CD4-positive, alpha-beta T cell treated with Interferon gamma for 1 hour (primary cell): ENCODE data around the gene FBLN1.

Source experiments
- DNase-seq: peaks from one replicate; pipeline ENCODE4 v3.0.0-alpha.2; 2020

Gene FBLN1

DNA sequence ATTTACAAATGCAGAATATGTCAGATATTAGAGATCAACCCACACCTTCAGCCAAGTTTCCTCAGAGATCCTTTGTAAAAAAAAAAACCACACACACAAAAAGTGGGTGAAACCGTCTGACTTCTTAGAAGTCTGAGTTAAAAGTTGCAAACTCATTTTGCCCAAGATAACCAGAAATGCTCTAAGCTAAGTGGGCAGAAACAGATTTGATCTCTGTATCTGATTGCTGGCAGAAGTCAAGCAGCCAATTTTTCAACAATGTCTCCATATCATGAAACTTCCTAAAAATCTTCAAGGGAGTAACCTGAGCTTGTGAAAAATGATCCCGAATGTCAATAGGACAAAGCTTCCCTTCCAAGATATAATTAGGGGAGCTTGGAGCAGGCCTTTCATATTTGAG lies 140.3 kb downstream of the FBLN1 start:
- no peak for DNase-seq

DNA sequence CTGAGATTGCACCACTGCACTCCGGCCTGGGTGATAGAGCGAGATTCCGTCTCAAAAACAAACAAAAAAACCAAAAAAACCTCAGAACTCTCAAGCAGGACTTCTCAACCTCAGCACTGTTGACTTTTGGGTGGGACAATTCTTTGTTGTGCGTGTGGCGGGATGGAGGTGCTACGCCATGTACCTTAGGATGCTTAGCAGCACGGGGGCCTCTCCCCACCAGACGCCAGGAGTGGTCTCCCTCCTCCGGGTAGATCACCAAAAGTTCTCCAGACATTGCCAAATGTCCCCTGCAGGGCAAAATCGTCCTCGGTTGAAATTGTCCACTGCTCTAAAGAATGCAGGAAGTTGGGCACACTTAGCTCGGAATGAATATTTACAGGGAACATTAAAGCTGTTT lies 142.0 kb downstream of the FBLN1 start:
- DNase-seq = no peak

DNA sequence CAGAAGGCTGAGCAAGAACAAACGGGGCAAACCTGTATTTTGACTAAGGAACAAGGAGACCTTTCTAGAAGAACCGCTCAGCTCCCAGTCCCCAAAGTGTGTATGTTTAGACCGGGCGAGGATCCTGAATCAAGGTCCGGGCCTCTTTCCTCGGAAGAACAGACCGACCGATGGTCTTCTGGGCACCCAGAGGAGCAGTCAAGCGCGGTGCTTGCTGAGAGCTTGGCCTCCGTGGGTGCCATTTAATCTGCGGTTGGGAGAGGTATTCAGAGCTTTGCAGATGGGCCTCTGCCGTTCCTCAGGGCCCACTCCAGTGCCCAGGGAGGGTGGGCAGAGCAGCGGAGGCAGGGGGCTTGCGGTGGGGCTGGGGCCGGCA lies 142.5 kb downstream of the FBLN1 start:
- DNase-seq = no peak

DNA sequence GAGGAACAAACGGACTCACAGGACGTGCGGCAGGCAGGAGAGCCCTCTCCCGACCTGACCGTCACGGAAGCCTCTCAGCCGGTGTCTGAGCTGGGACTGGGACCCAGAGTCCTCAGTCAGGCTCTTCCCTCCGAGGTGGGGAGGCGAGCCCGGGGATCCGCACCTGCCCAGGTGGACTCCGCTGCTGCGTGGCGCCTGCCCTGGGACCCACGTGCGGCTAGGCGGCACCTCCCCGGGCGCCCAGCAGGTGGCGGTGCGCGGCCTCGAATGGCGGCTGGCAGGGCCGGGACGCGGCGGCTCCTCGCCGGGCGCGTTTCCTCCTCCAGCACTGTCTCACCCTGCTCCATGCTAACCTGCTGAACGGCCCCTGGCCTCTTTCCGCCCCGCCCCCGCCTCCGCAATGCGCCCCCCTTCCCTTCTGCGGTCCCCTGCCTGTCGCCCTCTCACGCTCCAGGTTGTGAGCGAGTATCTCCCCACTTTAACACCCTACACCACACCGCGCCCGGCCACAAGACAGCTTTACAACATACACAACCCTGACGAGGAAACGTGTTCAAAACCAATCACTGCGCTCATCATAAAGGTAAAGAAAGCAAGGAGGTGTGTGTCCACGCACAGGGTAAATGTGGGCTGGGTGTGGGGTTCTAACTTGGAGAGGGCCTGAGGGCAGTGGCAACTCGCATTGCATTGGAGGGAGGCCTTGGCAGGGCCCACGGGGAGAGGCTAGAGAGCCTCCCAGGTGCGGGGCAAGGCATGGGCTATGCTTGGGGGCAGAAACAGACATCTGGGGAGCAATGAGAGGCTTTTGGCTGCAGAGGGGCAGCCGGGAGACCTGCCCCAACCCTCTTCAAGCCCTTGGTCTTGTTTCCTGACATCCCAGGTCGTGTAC lies 143.1 kb downstream of the FBLN1 start:
- DNase-seq = peak; percentile 65

DNA sequence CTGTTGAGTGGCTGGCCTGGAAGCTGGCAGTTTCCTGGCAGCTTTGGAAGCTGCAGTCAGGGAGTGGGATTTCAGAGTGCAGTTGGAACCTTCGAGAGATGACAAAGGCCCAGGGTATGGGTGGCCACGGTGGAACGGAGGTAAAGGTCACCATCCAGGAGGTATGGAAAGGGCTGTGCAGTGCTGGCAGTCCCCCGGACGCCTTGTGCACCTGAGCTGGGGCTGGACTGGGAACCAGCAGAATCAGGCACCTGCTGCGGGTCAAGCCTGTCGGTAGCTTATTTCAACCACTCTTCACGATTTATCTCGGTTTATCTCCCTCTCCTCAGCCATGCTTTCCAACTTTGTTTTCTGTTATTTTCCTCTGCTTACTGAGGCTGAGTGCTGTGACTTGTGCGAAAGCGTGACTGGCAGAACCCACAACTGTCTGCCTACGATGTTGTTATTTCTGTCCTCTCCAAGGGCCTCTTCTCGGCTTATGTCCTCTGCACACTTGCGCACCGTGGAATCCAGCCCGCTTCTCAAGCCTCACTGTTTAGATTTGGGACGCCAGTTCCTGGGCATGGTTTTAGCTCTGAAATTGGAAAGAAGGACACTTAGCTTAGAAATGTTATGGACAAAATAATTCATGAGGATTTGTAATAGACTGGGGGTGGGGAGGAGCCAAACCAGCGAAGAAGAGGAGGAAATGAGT lies 145.0 kb downstream of the FBLN1 start:
- no peak for DNase-seq

DNA sequence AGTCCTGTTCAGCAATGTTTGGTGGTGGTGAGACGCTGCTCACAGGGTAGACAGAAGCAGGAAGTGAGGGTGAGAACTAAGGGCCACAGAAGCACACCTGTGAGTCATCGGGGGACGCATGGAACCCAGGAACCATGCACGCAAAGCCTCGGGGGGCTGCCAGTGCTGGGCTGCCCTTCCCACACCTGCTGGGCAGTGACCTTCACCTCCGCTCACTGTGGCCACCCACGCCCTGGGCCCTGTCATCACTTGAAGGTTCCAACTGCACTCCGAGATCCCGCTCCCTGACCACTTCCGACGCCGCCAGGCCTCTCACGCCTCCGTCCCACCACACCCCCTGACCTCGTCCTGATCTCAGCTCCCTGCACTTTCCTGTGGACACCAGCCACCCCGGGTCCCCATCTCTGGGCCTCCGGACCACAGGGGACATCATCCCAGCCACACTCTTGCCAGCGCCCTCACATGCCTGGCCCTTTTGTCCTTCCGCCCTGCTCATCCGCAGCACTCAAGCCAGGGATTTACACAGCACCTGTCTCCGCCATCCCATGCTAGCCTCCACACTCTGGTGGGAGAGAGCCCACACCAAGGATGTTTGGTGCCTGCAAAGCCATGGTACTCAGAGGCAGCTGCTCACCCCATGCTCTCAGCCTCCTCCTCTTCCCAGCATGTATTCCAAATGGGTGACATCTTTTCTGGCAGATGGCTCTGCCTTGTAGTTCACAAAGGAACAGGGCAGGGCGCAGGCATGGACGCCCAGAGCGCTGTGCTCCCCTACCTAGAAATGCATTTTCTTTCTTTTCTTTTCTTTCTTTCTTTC lies 145.8 kb downstream of the FBLN1 start:
- DNase-seq = no peak

DNA sequence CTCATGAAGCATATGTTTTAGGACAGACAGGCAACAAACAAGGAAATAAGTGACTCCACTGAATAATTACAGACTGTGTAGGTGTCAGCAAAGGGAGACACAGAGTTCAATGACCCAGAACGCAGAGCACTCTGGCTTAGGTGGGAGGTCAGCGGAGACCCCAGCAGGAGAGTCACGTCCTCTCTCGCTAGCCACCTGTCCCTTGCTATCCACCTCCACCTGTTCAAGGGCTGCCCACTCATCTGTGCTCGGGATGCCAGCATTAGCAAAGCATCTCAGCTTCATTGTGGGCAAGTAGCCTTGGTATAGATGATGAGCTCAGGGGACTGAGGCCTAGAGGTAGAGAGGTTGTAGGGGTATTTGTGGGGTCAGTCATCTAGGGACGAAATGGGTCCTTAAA lies 147.1 kb downstream of the FBLN1 start:
- DNase-seq = no peak

DNA sequence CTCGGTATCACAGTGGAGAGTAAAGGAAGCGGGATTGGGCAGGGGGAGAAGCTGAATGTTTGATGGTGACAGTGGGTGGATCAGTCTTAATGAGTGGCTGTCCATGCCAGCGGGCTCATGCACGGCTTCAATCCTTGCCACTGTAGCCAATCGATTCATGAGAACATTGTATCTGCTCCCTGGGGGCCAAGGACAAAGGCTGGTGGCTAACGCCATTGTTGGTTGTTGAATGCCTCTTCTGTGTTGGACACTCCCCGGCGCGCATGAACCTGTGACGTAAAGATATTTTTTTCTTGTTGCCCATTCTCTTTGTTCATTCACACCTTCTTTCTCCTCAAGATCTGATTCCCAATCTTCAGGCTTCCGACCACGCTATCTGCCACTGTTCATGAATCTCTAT lies 148.0 kb downstream of the FBLN1 start:
- no peak for DNase-seq
